ENCODE data around the gene MAMLD1.

The MAMLD1 gene

GRCh38 chrX:150465326-150465725 is 102.2 kb downstream of the MAMLD1 start:
- DNase-seq: no peak

- no peak for DNase-seq
Measured at GRCh38 chrX:150465881-150466775, 103.0 kb downstream of the MAMLD1 start.

GRCh38 chrX:150472306-150472705 is 109.2 kb downstream of the MAMLD1 start:
- no peak for DNase-seq

GRCh38 chrX:150473371-150473770 is 110.3 kb downstream of the MAMLD1 start:
- DNase-seq: no peak

GRCh38 chrX:150475461-150475860 is 112.3 kb downstream of the MAMLD1 start:
- DNase-seq: no peak

GRCh38 chrX:150476164-150476699 is 113.1 kb downstream of the MAMLD1 start:
- DNase-seq: no peak

- no peak for DNase-seq
Measured at GRCh38 chrX:150477371-150477770, 114.3 kb downstream of the MAMLD1 start.

GRCh38 chrX:150478496-150479492 is 115.7 kb downstream of the MAMLD1 start:
- no peak for DNase-seq

- no peak for DNase-seq
Measured at GRCh38 chrX:150482537-150483206, 119.6 kb downstream of the MAMLD1 start.

- DNase-seq: no peak
Measured at GRCh38 chrX:150483356-150483985, 120.4 kb downstream of the MAMLD1 start.

GRCh38 chrX:150486011-150486410 is 122.9 kb downstream of the MAMLD1 start:
- DNase-seq: no peak

GRCh38 chrX:150487369-150488094 is 124.4 kb downstream of the MAMLD1 start:
- DNase-seq: no peak

- no peak for DNase-seq
Measured at GRCh38 chrX:150489359-150490015, 126.4 kb downstream of the MAMLD1 start.

- DNase-seq: no peak
Measured at GRCh38 chrX:150495496-150495895, 132.4 kb downstream of the MAMLD1 start.

GRCh38 chrX:150499240-150499639 is 136.1 kb downstream of the MAMLD1 start:
- DNase-seq: no peak

- no peak for DNase-seq
Measured at GRCh38 chrX:150502091-150502490, 139.0 kb downstream of the MAMLD1 start.

GRCh38 chrX:150502979-150503897 is 140.1 kb downstream of the MAMLD1 start:
- DNase-seq: no peak

- no peak for DNase-seq
Measured at GRCh38 chrX:150503898-150504219, 140.7 kb downstream of the MAMLD1 start.

GRCh38 chrX:150504397-150505182 is 141.5 kb downstream of the MAMLD1 start:
- DNase-seq: no peak
